ENCODE data around the gene FYN.

DNA sequence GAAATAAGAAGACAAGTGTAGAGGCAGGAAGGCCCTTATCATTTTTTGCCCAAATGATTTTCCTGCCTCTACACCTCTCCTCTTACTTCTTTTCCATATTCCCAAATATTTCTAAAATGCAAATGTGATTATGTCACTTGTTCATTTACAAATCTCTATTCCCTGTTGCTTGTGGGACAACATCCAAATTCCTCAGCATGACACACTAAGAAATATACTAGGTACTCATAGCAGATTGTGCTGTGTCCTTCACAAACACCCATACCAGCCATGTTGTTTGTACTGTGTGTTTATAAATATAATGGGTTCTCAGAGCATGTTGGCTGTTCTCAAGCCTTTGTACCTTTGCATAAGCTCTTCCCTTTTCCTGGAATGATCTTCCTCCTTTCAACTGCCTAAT, 17.7 kb upstream of the FYN start:
- TF ChIP-seq CTCF (IDR thresholded peaks at IDR 0.05) (no peak), POLR2A (IDR thresholded peaks at IDR 0.05; ENCODE audit: low read depth) (no peak)

Data from esophagus muscularis mucosa (tissue), 3 donors.